ENCODE data around the gene SUGCT. TPM values are rescaled to one million over a fixed set of nuclear protein-coding genes. Genes with fewer than 3 reads are reported as not detected.

Gene SUGCT
- total RNA-seq, 1 experiment from 2014 or later, result 5.4 TPM

- no peak overlapping the region for H3K27ac Mint-ChIP-seq
These were observed 410.1 kb downstream of the SUGCT start for GRCh38 chr7:40544871-40545303.

More at GRCh38 chr7:40544871-40545303, 410.1 kb downstream of the SUGCT start:
- H3K4me3 Mint-ChIP-seq, result no peak overlapping the region
- Histone ChIP-seq H3K4ac (ENCODE audit: low read depth, low read length) (no peak overlapping the region), H3K79me2 (ENCODE audit: insufficient read depth, low read length) (no peaks in the 10 kb centered on the region; the same call in 1 of the 2 replicates), H3K23ac (ENCODE audit: insufficient read length, low read depth, low read length) (no peak overlapping the region), H3K4me1 (ENCODE audit: insufficient read depth, low read length) (no peaks in the 10 kb centered on the region), H4K5ac (ENCODE audit: insufficient read length, low read depth, low read length) (no peak overlapping the region), H3K27ac (ENCODE audit: insufficient read length, low read depth, low read length) (no peak overlapping the region), H3K9ac (ENCODE audit: extremely low read depth, insufficient read length, low read length) (no peak overlapping the region), H3K23me2 (ENCODE audit: insufficient read length, low read depth, low read length, poor library complexity, severe bottlenecking) (no peaks in the 10 kb centered on the region), H2BK20ac (ENCODE audit: low read depth, low read length, poor library complexity, severe bottlenecking) (no peak overlapping the region), H3T11ph (ENCODE audit: low read length) (no peak overlapping the region), H3K56ac (ENCODE audit: insufficient read length, low read depth, low read length) (no peak overlapping the region), H3K79me1 (ENCODE audit: insufficient read depth, low read depth, low read length, poor library complexity, severe bottlenecking) (no peaks in the 10 kb centered on the region), H2AFZ (ENCODE audit: low read length) (no peak overlapping the region), H4K91ac (ENCODE audit: insufficient read length, low read depth, low read length) (no peak overlapping the region), H3K9me3 (ENCODE audit: control insufficient read depth, low read depth, low read length) (no peaks in the 10 kb centered on the region), H2BK15ac (ENCODE audit: low read depth, low read length) (no peak overlapping the region), H3K14ac (ENCODE audit: insufficient read depth, low read length) (no peak overlapping the region), H2BK120ac (ENCODE audit: low read depth, low read length, poor library complexity, severe bottlenecking) (no peak overlapping the region), H4K8ac (replicated peaks; ENCODE audit: insufficient read length, low read depth, low read length) (no peak overlapping the region), H3K4me2 (ENCODE audit: insufficient read depth, insufficient read length, low read length) (no peak overlapping the region), H3K18ac (ENCODE audit: insufficient read length, low read depth, low read length) (no peak overlapping the region), H2AK5ac (ENCODE audit: insufficient read length, low read length) (no peak overlapping the region), H4K20me1 (ENCODE audit: control insufficient read depth, insufficient read depth, insufficient read length) (no peaks in the 10 kb centered on the region), H2BK12ac (ENCODE audit: insufficient read length, low read depth, low read length) (no peak overlapping the region), H3K27me3 (ENCODE audit: insufficient read depth, low read length) (no peaks in the 10 kb centered on the region), H2BK5ac (ENCODE audit: insufficient read length, low read length) (no peak overlapping the region)
- H3K4me1 Mint-ChIP-seq, result 0 out of 4 replicates have a peak, but pooled peaks cover 5 to 6% of the 10 kb centered on the region in 2 experiments
- H3K27me3 Mint-ChIP-seq (ENCODE audit: low read depth), result no peaks in the 10 kb centered on the region
- H3K9me3 Mint-ChIP-seq, result no peaks in the 10 kb centered on the region
- WGBS (ENCODE audit: extremely low coverage, insufficient read length, low lambda C conversion rate), result no CpG with 5 or more reads among the region's 1 CpG
- TF ChIP-seq, protein P1, sequence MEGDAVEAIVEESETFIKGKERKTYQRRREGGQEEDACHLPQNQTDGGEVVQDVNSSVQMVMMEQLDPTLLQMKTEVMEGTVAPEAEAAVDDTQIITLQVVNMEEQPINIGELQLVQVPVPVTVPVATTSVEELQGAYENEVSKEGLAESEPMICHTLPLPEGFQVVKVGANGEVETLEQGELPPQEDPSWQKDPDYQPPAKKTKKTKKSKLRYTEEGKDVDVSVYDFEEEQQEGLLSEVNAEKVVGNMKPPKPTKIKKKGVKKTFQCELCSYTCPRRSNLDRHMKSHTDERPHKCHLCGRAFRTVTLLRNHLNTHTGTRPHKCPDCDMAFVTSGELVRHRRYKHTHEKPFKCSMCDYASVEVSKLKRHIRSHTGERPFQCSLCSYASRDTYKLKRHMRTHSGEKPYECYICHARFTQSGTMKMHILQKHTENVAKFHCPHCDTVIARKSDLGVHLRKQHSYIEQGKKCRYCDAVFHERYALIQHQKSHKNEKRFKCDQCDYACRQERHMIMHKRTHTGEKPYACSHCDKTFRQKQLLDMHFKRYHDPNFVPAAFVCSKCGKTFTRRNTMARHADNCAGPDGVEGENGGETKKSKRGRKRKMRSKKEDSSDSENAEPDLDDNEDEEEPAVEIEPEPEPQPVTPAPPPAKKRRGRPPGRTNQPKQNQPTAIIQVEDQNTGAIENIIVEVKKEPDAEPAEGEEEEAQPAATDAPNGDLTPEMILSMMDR (conservative IDR thresholded peaks at IDR 0.05), result no peak
- H3K36me3 Mint-ChIP-seq (ENCODE audit: insufficient read depth in 1 of 3, low read depth in 3 of 3), result no peaks in the 10 kb centered on the region
- no peak for DNase-seq
